HG03097 (cell line): Measurements from ENCODE around the gene TRIM8.

ENCODE experiments used
- ATAC-seq: cut with Tn5 transposase; IDR thresholded peaks from one replicate; pipeline ENCODE4 v1.9.1; 2021; ENCODE audit not compliant: unreplicated experiment, low FRiP score

Gene TRIM8

GRCh38 chr10:102615361-102615760 lies 28.9 kb upstream of the TRIM8 start:
- no peak for ATAC-seq

GRCh38 chr10:102616066-102616770 lies 28.1 kb upstream of the TRIM8 start:
- no peak for ATAC-seq

GRCh38 chr10:102617041-102617440 lies 27.2 kb upstream of the TRIM8 start:
- ATAC-seq, result no peak

- no peak for ATAC-seq
These were observed 26.5 kb upstream of the TRIM8 start for GRCh38 chr10:102617816-102618215.

- no peak for ATAC-seq
These were observed 24.8 kb upstream of the TRIM8 start for GRCh38 chr10:102619281-102619981.

GRCh38 chr10:102620138-102620590 lies 24.1 kb upstream of the TRIM8 start:
- no peak for ATAC-seq

GRCh38 chr10:102620591-102621442 lies 23.5 kb upstream of the TRIM8 start:
- no peak for ATAC-seq

GRCh38 chr10:102621443-102622325 lies 22.6 kb upstream of the TRIM8 start:
- no peak for ATAC-seq

GRCh38 chr10:102624094-102624493 lies 20.2 kb upstream of the TRIM8 start:
- ATAC-seq, result no peak

- ATAC-seq, result no peak
These were observed 19.3 kb upstream of the TRIM8 start for GRCh38 chr10:102624751-102625645.

GRCh38 chr10:102626026-102626685 lies 18.1 kb upstream of the TRIM8 start:
- no peak for ATAC-seq

GRCh38 chr10:102627291-102627735 lies 17.0 kb upstream of the TRIM8 start:
- ATAC-seq, result no peak

GRCh38 chr10:102627736-102628293 lies 16.5 kb upstream of the TRIM8 start:
- no peak for ATAC-seq

- ATAC-seq, result no peak
These were observed 15.8 kb upstream of the TRIM8 start for GRCh38 chr10:102628451-102628911.

GRCh38 chr10:102629661-102630614 lies 14.3 kb upstream of the TRIM8 start:
- ATAC-seq, result no peak

- ATAC-seq, result no peak
These were observed 13.6 kb upstream of the TRIM8 start for GRCh38 chr10:102630663-102631062.
